WI38 (cell line): ENCODE data around the gene EPHB1.

Source experiments
- H3K4me3 ChIP-seq: 2 replicates; pipeline ENCODE4 v1.5.1; 2011; ENCODE audit warnings: low read depth, mild to moderate bottlenecking, control low read depth, low read length
- TF ChIP-seq, protein P1 (sequence below): IDR thresholded peaks from 2 replicates; pipeline ENCODE4 v1.5.1; 2012; ENCODE audit warnings: low read depth, mild to moderate bottlenecking, control low read depth, low read length

Gene EPHB1

DNA sequence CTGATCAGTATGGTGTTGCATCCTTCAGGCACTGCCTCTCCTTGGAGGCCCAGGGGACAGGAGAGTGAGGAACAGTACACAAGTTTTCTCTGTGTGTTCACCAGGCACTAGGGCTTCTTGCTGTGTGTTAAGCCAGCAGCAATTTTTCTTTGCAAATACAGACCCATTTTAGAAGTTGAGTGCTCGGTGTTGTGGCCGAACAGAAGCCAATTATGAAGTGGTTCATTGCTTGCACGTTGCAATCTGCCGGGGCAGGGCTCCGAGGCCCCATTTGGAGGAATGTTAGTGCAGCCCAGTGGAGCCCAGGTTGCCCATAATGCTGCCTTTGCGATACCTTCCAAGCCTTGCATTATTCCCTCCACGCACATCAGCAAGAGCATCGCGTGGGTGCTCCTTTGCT, 51.0 kb downstream of the EPHB1 start:
- TF ChIP-seq, protein P1, sequence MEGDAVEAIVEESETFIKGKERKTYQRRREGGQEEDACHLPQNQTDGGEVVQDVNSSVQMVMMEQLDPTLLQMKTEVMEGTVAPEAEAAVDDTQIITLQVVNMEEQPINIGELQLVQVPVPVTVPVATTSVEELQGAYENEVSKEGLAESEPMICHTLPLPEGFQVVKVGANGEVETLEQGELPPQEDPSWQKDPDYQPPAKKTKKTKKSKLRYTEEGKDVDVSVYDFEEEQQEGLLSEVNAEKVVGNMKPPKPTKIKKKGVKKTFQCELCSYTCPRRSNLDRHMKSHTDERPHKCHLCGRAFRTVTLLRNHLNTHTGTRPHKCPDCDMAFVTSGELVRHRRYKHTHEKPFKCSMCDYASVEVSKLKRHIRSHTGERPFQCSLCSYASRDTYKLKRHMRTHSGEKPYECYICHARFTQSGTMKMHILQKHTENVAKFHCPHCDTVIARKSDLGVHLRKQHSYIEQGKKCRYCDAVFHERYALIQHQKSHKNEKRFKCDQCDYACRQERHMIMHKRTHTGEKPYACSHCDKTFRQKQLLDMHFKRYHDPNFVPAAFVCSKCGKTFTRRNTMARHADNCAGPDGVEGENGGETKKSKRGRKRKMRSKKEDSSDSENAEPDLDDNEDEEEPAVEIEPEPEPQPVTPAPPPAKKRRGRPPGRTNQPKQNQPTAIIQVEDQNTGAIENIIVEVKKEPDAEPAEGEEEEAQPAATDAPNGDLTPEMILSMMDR: no peak
- no peak overlapping the region for H3K4me3 ChIP-seq

DNA sequence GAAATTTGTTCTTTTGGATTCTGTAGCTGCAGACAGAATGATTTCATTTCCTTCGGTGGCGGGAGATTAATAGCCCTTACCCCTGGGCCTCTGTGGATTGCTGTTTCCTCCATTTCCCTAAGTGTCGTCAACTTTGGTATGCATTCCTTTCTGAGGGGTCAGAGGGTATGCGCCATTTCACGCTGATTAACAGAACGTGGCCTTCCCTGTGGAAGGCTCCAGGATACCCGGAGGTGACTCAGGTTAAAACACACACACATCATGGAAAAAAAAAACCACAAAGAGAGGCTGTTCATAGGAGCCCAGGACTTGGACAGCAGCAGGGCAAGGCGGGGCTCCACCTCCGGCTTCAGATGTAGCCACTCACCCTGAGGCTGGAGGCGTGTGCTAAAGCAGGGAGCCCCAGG, 51.9 kb downstream of the EPHB1 start:
- TF ChIP-seq, protein P1: no peak

DNA sequence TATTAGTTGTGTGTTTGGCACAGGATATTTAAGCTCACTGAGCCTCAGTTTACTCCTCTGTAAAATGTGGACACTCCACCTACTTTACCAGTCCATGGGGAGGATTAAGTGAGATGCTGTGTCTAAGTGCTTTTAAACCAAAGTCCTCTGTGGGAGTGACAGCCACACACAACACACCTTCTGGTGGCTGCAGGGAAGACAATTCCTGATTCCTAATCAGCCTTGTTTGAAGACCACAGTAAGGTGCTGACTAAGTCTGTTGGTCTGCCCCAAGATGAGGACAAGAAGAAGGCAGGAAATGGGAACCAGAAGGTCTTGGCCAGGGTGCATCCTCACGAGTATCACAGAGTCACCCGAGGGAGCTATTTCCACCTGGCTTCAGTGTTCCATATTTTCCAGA, 52.3 kb downstream of the EPHB1 start:
- TF ChIP-seq, protein P1: no peak
- H3K4me3 ChIP-seq: no peak overlapping the region

More for the DNA sequence above, 51.9 kb downstream of the EPHB1 start:
- no peak overlapping the region for H3K4me3 ChIP-seq

DNA sequence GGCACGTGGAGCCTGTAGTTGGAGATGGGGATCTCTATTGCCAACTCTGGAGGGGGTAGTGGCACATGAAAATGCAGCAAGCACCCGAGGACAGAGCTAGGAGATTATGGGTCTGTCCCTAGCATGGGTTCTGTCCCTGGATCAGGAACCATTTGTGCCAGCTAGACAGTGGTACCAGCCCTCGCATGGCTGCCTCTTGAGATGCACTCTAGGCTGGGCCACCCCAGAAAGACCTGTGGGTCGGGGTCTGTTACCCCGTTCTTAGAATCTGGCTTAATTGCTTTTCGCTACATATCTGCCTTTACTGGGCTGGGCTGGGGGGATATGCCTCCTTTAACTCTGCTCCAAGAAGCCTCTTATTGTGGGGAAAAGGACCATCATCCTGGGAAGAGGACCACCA, 54.5 kb downstream of the EPHB1 start:
- H3K4me3 ChIP-seq: no peak overlapping the region
- TF ChIP-seq, protein P1: no peak

DNA sequence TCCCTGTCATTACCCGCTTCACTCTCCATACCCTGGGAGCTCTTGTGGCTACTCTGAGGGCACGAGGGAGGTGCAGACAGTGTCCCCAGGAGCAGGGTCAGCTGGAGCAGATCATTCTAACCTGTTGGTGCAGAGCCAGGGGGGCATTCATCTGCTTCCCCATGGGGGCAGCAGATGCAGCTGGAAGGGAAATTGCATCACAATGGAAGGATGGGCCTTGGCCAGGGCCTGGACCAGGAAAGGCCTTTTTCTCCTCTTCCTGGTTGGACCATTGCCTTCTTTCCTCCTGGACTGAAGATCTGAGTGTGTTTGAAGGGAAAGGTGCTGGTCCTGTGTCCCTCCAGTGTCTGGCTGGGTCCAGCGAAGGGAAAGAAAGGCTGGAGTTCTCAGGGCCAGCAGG, 55.7 kb downstream of the EPHB1 start:
- TF ChIP-seq, protein P1: no peak
- no peak overlapping the region for H3K4me3 ChIP-seq

DNA sequence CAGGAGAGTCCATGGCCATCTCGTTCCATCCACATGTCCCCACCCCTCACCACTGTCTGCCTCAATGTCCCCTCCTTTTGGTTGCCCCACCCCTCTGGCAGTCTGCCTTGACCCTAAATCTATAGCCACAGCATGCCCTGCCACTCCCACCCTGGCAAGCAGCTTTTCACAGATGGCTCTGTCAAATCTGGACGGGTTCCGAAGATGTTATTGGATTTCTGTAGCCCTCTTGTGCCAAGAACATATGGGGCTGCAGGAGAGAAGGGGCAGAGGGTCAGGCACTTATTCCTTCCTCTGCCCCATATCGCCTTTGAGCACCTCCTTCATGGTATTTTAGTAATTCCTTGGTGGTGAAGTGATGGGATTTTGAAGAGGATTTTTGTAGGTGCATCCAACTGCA, 57.1 kb downstream of the EPHB1 start:
- TF ChIP-seq, protein P1: no peak
- H3K4me3 ChIP-seq: no peak overlapping the region

DNA sequence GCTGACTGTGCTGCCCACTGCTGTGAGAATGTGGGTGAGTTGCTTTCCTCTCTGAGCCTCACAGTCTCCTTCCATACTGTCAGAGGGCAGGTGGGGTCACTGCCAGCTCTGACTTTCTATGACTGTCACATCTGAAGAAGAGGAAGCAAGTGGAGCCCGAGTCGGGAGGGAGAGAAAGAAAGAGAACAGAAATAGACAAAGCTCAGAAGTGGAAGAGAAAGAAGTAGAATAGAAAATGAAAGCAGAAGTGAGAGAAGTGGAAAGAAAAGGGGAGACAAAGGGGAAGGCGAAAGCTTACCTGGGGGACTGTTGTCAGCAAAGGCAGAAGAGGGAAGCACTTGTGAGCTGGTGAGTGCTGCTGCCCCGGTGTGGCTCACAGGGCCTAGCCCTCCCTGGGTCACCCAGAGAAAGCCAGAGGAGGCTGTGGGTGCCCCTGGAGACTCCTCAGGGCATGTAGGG, 57.9 kb downstream of the EPHB1 start:
- TF ChIP-seq, protein P1: no peak
- H3K4me3 ChIP-seq: no peak overlapping the region
